Neural cell (in vitro differentiated cells): ENCODE data around the gene GMPR. TPM values are rescaled to one million over a fixed set of nuclear protein-coding genes. Genes with fewer than 3 reads are reported as not detected.

Source experiments
- H2AFZ ChIP-seq: fragments of 200-600, 300-800 bp; sonication (generic), shearing (Covaris generic); 2 replicates; pipeline ENCODE4 v1.6.0; 2014; ENCODE audit warnings: low read depth, mild to moderate bottlenecking, antibody characterized with exemption, low read length, moderate library complexity
- H3F3A ChIP-seq: fragments of 200-600 bp; shearing (Covaris generic); 2 replicates; pipeline ENCODE4 v1.6.1; 2016; ENCODE audit warnings: mild to moderate bottlenecking, moderate library complexity, mixed read lengths, antibody characterized with exemption, low read length; ENCODE audit not compliant: insufficient read depth, poor library complexity, severe bottlenecking
- H3K27ac ChIP-seq: fragments of 200-600, 300-800 bp; sonication (generic), shearing (Covaris generic); 2 replicates; pipeline ENCODE4 v1.5.1; 2014; ENCODE audit warnings: mild to moderate bottlenecking, low read length, moderate library complexity
- H3K27me3 ChIP-seq: fragments of 300-800, 200-600 bp; sonication (generic), shearing (Covaris generic); 2 replicates; pipeline ENCODE4 v1.6.0; 2014; ENCODE audit warnings: mild to moderate bottlenecking, low read depth, low read length, moderate library complexity; ENCODE audit not compliant: insufficient read depth
- H3K36me3 ChIP-seq: fragments of 300-800, 200-600 bp; sonication (generic), shearing (Covaris generic); 2 replicates; pipeline ENCODE4 v1.5.1; 2014; ENCODE audit warnings: mild to moderate bottlenecking, antibody characterized with exemption, low read length, moderate library complexity; ENCODE audit not compliant: insufficient read depth
- H3K4me2 ChIP-seq: fragments of 300-800, 200-600 bp; sonication (generic), shearing (Covaris generic); 2 replicates; pipeline ENCODE4 v1.6.0; 2014; ENCODE audit warnings: mild to moderate bottlenecking, low read length
- H3K4me3 ChIP-seq: fragments of 300-800, 200-600 bp; sonication (generic), shearing (Covaris generic); 2 replicates; pipeline ENCODE4 v1.5.1; 2014; ENCODE audit warnings: mild to moderate bottlenecking, low read length, moderate library complexity
- H3K79me2 ChIP-seq: fragments of 200-600 bp; shearing (Covaris generic); replicated peaks from 2 replicates; pipeline ENCODE4 v1.6.0; 2014; ENCODE audit warnings: mild to moderate bottlenecking, low read length, moderate library complexity; ENCODE audit not compliant: insufficient read depth
- H3K9ac ChIP-seq: fragments of 300-800, 200-600 bp; sonication (generic), shearing (Covaris generic); 2 replicates; pipeline ENCODE4 v1.6.1; 2016; ENCODE audit warnings: mild to moderate bottlenecking, low read length, mixed read lengths
- H3K9me2 ChIP-seq: fragments of 200-600 bp; shearing (Covaris generic); 2 replicates; pipeline ENCODE4 v1.6.1; 2016; ENCODE audit warnings: mild to moderate bottlenecking, low read length, mixed read lengths; ENCODE audit not compliant: insufficient read depth
- H3K9me3 ChIP-seq: fragments of 200-600, 300-800 bp; sonication (generic), shearing (Covaris generic); 2 replicates; pipeline ENCODE4 v1.6.1; 2016; ENCODE audit warnings: mild to moderate bottlenecking, mixed run types, low read length, moderate library complexity, mixed read lengths
- H4K20me1 ChIP-seq: fragments of 200-600 bp; shearing (Covaris generic); 2 replicates; pipeline ENCODE4 v1.6.1; 2016; ENCODE audit warnings: mild to moderate bottlenecking, mixed run types; ENCODE audit not compliant: insufficient read depth
- CTCF ChIP-seq: fragments of 450-650 bp; IDR thresholded peaks from 2 replicates; pipeline ENCODE4 v1.5.1; 2014; ENCODE audit warnings: antibody characterized with exemption, mild to moderate bottlenecking, moderate library complexity; ENCODE audit not compliant: poor library complexity, severe bottlenecking
- EP300 ChIP-seq: fragments of 450-650 bp; conservative IDR thresholded peaks from 2 replicates; pipeline ENCODE4 v1.6.1; 2014; ENCODE audit warnings: antibody characterized with exemption, mild to moderate bottlenecking, moderate library complexity; ENCODE audit not compliant: poor library complexity, severe bottlenecking
- EZH2 ChIP-seq: fragments of 200-600, 300-800 bp; shearing (Covaris generic), sonication (generic); IDR thresholded peaks from 2 replicates; pipeline ENCODE4 v1.6.1; 2014; ENCODE audit warnings: antibody characterized with exemption, low read length, borderline replicate concordance, mild to moderate bottlenecking; ENCODE audit not compliant: insufficient read depth, poor library complexity, severe bottlenecking
- MXI1 ChIP-seq: fragments of 450-650 bp; conservative IDR thresholded peaks from 2 replicates; pipeline ENCODE4 v1.6.1; 2014; ENCODE audit warnings: antibody characterized with exemption, mild to moderate bottlenecking; ENCODE audit not compliant: poor library complexity, severe bottlenecking
- POLR2AphosphoS5 ChIP-seq: IDR thresholded peaks from 2 replicates; pipeline ENCODE4 v1.6.1; 2012
- RAD21 ChIP-seq: fragments of 450-650 bp; conservative IDR thresholded peaks from 2 replicates; pipeline ENCODE4 v1.6.1; 2014; ENCODE audit warnings: antibody characterized with exemption, mild to moderate bottlenecking, moderate library complexity
- REST ChIP-seq: IDR thresholded peaks from 2 replicates; pipeline ENCODE4 v1.6.1; 2012; ENCODE audit warnings: borderline replicate concordance
- SMC3 ChIP-seq: fragments of 450-650 bp; conservative IDR thresholded peaks from 2 replicates; pipeline ENCODE4 v1.6.1; 2014; ENCODE audit warnings: antibody characterized with exemption, mild to moderate bottlenecking, moderate library complexity; ENCODE audit not compliant: poor library complexity
- TAF1 ChIP-seq: IDR thresholded peaks from 2 replicates; pipeline ENCODE4 v1.6.1; 2012; ENCODE audit warnings: low read depth
- polyA plus RNA-seq: library from polyadenylated mRNA; depleted of rRNA; stranded (reverse); fragments of >200 nt; gene quantifications from 2 replicates; pipeline ENCODE4 v1.2.3, GENCODE V29; 2014

The GMPR gene
- polyA plus RNA-seq, 1 donor from 2014 or later, result not detected

- H3K79me2 ChIP-seq, result no peaks in the 10 kb centered on the region
- H3K4me2 ChIP-seq, result no peak overlapping the region
- H3K9ac ChIP-seq, result no peak overlapping the region
- H3K9me2 ChIP-seq, result no peaks in the 10 kb centered on the region
- H3K4me3 ChIP-seq, result no peak overlapping the region
- no peaks in the 10 kb centered on the region for H3K9me3 ChIP-seq
- no peak for TF ChIP-seq POLR2AphosphoS5
- no peak for TF ChIP-seq REST
- no peaks in the 10 kb centered on the region for H4K20me1 ChIP-seq
- H3F3A ChIP-seq, result no peaks in the 10 kb centered on the region
- no peaks in the 10 kb centered on the region for H3K36me3 ChIP-seq
- H2AFZ ChIP-seq, result no peak overlapping the region
- H3K27me3 ChIP-seq, result no peaks in the 10 kb centered on the region
- no peak overlapping the region for H3K27ac ChIP-seq
Observed at GRCh38 chr6:16253399-16254144, 15.2 kb downstream of the GMPR start.

GRCh38 chr6:16254535-16254934 lies 16.1 kb downstream of the GMPR start:
- no peak overlapping the region for H2AFZ ChIP-seq
- H3K4me3 ChIP-seq, result no peak overlapping the region
- H4K20me1 ChIP-seq, result no peaks in the 10 kb centered on the region

More at GRCh38 chr6:16254535-16254934, 16.1 kb downstream of the GMPR start:
- no peaks in the 10 kb centered on the region for H3F3A ChIP-seq
- no peak overlapping the region for H3K4me2 ChIP-seq
- H3K9me2 ChIP-seq, result no peaks in the 10 kb centered on the region
- H3K79me2 ChIP-seq, result no peaks in the 10 kb centered on the region
- no peak overlapping the region for H3K27ac ChIP-seq
- TF ChIP-seq RAD21 (no peak), POLR2AphosphoS5 (no peak), CTCF (no peak), EP300 (no peak), TAF1 (no peak), MXI1 (no peak), REST (no peak), SMC3 (no peak), EZH2 (no peak)
- no peaks in the 10 kb centered on the region for H3K36me3 ChIP-seq
- no peaks in the 10 kb centered on the region for H3K9me3 ChIP-seq
- H3K9ac ChIP-seq, result no peak overlapping the region
- H3K27me3 ChIP-seq, result no peaks in the 10 kb centered on the region
